ENCODE results near the gene CDHR4.

Gene CDHR4

DNA sequence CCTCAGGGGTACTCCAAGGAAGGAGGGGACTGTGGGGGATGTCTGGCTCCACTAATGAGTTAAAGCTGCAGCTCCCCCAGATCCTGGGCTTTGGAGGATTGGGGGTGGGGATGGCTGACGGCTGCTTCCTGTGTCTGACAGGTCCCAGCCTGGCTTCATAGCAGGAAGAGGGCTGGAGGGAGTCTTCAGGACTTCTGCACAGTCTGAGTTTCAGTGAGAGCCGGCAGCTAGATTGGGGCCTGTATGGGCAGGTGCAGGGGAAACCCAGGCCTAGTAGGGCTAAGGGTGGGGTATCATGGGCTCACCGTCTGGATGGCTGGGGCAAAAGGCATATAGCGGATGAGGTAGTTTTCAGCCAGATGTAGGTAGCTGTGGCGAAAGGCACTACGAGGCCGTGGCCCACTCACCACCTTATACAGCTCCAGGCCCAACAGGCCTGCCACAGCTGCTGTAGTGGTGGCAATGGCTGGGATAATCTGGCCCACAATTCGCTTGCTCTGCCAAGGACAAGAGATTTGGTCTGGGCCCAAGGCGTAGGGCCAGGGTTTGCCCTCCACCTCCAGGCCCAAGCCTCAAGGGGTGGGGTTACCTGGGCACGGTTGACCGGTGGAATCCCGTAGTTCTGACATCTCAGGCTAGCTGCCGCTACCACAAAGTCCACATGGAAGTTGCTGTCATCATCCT, 7.9 kb upstream of the CDHR4 start:
- no peak overlapping the region for H3K4me3 ChIP-seq (ENCODE audit: low read length)
- TF ChIP-seq, protein P1, sequence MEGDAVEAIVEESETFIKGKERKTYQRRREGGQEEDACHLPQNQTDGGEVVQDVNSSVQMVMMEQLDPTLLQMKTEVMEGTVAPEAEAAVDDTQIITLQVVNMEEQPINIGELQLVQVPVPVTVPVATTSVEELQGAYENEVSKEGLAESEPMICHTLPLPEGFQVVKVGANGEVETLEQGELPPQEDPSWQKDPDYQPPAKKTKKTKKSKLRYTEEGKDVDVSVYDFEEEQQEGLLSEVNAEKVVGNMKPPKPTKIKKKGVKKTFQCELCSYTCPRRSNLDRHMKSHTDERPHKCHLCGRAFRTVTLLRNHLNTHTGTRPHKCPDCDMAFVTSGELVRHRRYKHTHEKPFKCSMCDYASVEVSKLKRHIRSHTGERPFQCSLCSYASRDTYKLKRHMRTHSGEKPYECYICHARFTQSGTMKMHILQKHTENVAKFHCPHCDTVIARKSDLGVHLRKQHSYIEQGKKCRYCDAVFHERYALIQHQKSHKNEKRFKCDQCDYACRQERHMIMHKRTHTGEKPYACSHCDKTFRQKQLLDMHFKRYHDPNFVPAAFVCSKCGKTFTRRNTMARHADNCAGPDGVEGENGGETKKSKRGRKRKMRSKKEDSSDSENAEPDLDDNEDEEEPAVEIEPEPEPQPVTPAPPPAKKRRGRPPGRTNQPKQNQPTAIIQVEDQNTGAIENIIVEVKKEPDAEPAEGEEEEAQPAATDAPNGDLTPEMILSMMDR (IDR thresholded peaks at IDR 0.05; ENCODE audit: insufficient read depth, low read depth, low read length, missing control alignments) = no peak
- DNase-seq (ENCODE audit: low read depth) = peak; percentile 69

DNA sequence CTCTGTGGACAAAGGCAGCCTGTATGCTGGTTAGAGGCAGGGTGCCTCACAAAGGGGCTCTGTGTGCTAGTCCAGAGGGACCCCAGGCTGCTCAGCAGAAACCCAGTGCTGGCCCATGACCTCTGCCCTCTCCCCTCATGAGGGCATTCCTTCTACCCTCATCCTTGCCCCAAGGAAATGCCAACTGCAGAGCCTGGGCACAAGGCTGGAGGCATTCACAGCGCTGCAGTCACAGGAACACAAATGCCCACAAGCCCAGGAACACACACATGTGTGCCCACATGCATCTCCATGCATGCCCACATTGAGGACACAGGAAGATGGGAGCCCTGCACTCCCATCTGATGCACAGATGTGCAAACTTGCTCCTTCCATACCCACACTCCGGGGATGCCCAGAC, 7.2 kb upstream of the CDHR4 start:
- no peak for DNase-seq (ENCODE audit: low read depth)
- no peak overlapping the region for H3K4me3 ChIP-seq (ENCODE audit: low read length)
- TF ChIP-seq, protein P1 (IDR thresholded peaks at IDR 0.05; ENCODE audit: insufficient read depth, low read depth, low read length, missing control alignments) = no peak

DNA sequence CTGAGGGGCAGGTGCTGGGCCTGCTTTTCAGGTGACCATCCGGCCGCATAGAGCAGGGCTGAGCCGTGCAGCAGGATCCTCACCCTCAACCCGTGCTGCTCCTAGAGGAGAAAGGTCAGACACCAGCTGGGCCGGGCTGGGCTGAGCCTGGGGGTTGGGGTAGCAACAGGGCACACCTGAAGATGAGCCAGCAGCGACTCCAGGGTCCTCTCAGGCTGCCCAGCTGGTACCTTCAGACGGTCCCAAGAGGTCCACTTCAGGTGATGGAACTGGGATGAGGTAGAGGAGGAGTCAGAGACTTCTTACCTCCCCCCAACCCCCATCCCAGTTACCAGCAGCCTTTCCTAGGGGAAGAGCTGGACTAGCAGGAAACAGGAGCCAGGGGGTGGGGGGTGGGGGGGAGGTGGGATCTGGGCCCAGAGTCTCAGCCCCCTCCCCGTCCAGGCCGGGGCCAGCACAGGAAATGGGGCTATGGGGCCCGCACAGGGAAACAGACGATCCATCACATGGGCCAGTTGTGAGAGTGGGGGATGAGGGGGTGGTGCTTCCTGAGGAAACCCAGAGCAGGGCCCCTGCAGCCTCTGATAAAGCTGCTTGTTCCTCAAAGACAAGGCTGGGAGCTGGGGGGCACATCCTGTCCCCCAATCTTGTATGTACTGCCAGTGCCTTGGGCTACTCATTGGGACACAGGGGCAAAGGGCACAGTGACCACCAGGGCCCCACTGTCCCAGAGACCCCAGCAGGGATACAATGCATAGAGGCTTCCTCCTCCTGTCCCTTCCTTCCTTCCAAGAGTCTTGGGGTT, 6.4 kb upstream of the CDHR4 start:
- DNase-seq (ENCODE audit: low read depth) = no peak
- TF ChIP-seq, protein P1 (IDR thresholded peaks at IDR 0.05; ENCODE audit: insufficient read depth, low read depth, low read length, missing control alignments) = no peak
- H3K4me3 ChIP-seq (ENCODE audit: low read length) = no peak overlapping the region

DNA sequence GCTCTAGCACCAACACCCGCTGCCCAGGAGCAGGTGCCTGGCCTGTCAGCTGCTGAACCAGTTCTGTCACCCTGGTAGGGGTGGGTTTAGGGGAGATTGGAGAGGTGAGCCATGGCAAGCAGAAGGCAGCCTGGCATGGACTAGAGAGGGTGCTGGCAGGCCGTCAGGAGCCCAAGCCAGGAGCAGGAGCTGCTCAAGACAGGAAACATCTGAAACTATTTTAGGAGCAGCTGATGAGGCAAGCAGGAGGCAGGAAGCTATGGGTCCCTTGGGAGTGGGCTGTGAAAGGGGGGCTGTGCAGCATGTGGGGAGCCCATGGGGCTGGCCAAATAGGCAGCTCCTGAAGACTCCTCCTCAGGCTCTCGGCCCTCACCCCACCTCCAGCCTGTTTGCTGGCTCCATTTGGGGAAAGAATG, 5.7 kb upstream of the CDHR4 start:
- H3K4me3 ChIP-seq (ENCODE audit: low read length) = no peak overlapping the region
- peak; percentile 52 for DNase-seq (ENCODE audit: low read depth)
- TF ChIP-seq, protein P1 (IDR thresholded peaks at IDR 0.05; ENCODE audit: insufficient read depth, low read depth, low read length, missing control alignments) = no peak

DNA sequence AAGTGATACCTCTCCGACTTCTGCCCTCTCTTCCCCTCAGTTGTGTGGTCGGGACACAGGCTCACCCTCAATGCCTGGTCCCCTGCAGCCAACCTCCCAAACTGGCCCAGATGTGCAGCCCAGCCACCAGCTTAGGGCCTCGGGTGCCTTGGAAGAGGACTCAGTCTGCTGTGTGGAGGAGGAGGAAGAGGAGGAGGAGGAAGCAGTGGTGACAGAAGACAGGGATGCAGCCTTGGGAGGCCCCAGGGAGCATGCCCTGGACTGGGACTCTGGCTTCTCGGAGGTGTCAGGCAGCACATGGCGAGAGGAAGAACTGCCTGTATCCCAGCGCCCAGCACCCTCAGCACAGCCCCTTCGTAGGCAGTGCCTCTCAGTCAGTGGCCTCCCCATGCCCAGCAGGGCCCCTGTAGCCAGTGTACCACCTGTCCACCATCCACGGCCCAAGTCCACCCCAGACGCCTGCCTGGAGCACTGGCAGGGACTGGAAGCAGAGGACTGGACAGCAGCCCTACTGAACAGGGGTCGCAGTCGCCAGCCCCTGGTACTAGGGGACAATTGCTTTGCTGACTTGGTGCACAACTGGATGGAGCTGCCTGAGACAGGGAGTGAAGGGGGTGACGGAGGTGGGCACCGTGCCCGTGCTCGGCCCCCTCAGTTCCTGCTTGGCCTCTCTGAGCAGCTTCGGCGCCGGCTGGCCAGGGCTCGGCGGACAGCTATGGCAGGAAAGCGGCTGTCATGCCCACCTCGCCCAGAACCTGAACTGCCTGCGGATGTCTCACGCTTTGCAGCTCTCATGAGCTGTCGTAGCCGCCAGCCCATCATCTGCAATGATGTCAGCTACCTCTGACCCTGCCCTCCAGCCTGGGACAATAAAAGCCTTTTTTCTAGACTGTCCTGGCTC, 4.7 kb upstream of the CDHR4 start:
- TF ChIP-seq, protein P1 (IDR thresholded peaks at IDR 0.05; ENCODE audit: insufficient read depth, low read depth, low read length, missing control alignments) = no peak
- peak overlapping the region; percentile 83 for H3K4me3 ChIP-seq (ENCODE audit: low read length)
- DNase-seq (ENCODE audit: low read depth) = no peak

DNA sequence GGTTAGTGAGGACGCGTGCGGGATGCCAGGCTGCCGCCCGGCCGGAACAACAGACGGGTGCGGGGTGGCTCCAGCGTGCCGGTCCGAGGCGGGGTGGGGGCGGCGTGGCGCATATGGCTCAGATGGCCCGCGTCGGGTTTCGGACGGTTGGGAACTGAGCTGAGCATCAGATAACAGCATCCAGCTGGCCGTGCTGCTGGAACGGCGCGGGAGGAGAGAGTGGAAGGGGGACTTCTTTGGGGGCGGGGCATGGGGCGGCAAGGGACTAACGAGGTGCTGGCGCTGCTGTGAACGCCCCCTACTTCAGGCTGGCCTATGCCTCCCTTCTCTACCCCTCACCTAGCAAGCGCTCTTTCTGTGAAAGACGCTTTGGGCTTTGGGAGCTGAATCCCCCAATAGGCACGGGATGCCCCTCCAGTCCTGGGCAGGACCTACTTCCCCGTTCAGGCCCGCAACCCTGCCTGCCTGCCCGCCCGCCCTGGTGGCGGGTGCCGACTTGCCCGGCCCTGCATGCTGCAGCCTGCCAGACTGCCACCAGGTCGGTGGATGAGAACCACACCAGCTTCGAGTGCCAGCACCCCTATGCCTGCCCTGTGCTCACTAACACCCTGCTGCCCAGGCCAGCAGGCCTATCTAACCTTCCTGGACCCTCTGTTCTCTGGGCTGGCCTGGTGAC, 3.9 kb upstream of the CDHR4 start:
- peak; percentile 96 for DNase-seq (ENCODE audit: low read depth)
- TF ChIP-seq, protein P1 (IDR thresholded peaks at IDR 0.05; ENCODE audit: insufficient read depth, low read depth, low read length, missing control alignments) = no peak
- peak overlapping the region; percentile 83 for H3K4me3 ChIP-seq (ENCODE audit: low read length)
